Muscle layer of colon (tissue), 2 donors: ENCODE results near the gene KSR2.
"Not testable (repeated sequence)": the region's sequence is repeated elsewhere in the genome, so short reads cannot be mapped to it uniquely, and the experiment has no call there.

Source experiments
- H3K27ac ChIP-seq: one replicate; pipeline ENCODE4 v1.7.0; 2013; ENCODE audit warnings: low read depth, mild to moderate bottlenecking, low read length, moderate library complexity
- H3K27me3 ChIP-seq, 2 donors: one replicate each; pipeline ENCODE4 v1.7.0; 2013; ENCODE audit warnings: low read length in 2 of 2, mild to moderate bottlenecking in 2 of 2; ENCODE audit not compliant: insufficient read depth in 2 of 2, control insufficient read depth in 1 of 2
- H3K36me3 ChIP-seq: one replicate; pipeline ENCODE4 v1.7.0; 2013; ENCODE audit warnings: mild to moderate bottlenecking, low read length; ENCODE audit not compliant: insufficient read depth
- H3K4me1 ChIP-seq: one replicate; pipeline ENCODE4 v1.7.0; 2013; ENCODE audit warnings: mild to moderate bottlenecking, low read length; ENCODE audit not compliant: insufficient read depth
- H3K4me3 ChIP-seq, 2 donors: one replicate each; pipeline ENCODE4 v1.7.0; 2013; ENCODE audit warnings: low read length in 2 of 2, low read depth in 1 of 2, mild to moderate bottlenecking in 1 of 2, moderate library complexity in 1 of 2
- H3K9ac ChIP-seq: one replicate; pipeline ENCODE4 v1.7.0; 2013; ENCODE audit warnings: low read length
- H3K9me3 ChIP-seq: one replicate; pipeline ENCODE4 v1.7.0; 2013; ENCODE audit warnings: mild to moderate bottlenecking, low read length
- donor health status: abdominal sarcoma.
- donor health status: Adenocarcinoma of cecum.

KSR2 gene

DNA sequence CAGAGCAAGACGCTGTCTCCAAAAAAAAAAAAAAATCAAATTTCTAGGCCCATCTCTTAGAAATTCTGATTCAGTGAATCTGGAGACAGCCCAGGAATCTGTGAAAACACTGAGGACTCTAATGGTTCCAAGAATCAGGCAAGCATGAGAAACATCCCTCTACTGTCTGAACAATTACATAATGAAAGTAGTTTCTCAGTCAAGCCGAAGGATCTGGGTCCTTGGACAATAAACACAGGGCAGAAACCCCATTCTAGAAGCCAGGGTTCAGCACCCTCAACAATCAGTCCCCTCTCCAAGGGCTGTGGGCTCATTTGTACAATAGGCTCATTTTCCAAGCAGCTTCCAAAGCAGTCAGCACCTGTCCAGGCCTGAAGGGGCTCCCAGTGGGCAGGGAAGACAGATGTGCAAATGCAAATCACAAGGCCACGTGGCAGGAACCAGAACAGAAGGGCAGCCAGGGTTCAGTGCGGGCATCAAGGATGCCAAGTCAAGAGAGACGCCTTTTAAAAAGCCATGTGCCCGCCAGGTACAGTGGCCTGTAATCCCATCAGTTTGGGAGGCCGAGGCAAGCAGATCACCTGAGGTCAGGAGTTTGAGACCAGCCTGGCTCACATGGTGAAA lies 96.1 kb downstream of the KSR2 start:
- Histone ChIP-seq H3K36me3 (no peaks in the 10 kb centered on the region), H3K9ac (no peak overlapping the region), H3K9me3 (no peaks in the 10 kb centered on the region), H3K4me3 (no peak overlapping the region), H3K4me1 (no peaks in the 10 kb centered on the region), H3K27ac (no peak overlapping the region), H3K27me3 (peaks cover 0 to 14% of the 10 kb centered on the region in 2 donors)

DNA sequence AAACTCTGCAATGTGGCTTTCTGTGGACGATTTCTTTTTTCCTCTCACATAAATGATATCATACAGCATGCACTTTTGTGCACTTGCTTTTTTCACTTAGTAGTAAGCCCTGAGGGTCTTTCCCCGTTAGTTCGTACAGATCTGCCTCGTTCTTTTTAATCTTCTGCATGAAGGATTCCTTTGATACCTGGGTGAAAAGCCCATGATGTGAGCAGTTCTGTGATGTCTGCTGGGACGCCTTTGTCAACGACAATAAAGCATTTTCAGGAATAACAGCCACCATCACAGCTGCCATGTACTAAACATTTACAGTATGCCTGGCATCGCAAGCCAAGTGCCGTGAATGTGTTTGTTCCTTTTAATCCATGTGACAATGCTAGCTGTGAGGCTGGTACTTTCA lies 99.2 kb downstream of the KSR2 start:
- Histone ChIP-seq H3K9me3 (no peaks in the 10 kb centered on the region), H3K9ac (no peak overlapping the region), H3K27me3 (no peaks in the 10 kb centered on the region), H3K27ac (no peak overlapping the region), H3K4me1 (no peaks in the 10 kb centered on the region), H3K4me3 (no peak overlapping the region), H3K36me3 (no peaks in the 10 kb centered on the region)

DNA sequence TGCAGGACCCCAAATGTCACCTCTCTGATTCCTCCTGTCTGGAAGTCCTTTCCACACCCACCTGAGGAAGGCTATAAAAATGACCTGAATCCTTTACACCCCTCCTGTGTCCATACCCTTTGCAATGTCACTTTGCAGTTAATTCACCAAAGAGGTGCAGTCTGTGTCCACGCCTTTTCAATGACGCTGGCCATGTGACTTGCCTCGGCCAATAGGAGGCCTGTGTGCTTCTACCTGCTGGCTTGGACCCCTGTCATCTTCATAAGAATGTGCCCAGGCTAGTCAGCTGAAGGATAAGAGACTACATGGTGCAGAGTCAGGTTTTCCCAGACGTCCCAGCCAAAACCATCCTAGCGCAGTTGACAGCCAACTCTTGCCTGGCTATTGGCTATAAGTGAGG lies 101.4 kb downstream of the KSR2 start:
- Histone ChIP-seq H3K4me1 (no peaks in the 10 kb centered on the region), H3K9me3 (no peaks in the 10 kb centered on the region), H3K4me3 (no peak overlapping the region), H3K36me3 (no peaks in the 10 kb centered on the region), H3K27me3 (no peaks in the 10 kb centered on the region), H3K27ac (no peak overlapping the region), H3K9ac (no peak overlapping the region)

DNA sequence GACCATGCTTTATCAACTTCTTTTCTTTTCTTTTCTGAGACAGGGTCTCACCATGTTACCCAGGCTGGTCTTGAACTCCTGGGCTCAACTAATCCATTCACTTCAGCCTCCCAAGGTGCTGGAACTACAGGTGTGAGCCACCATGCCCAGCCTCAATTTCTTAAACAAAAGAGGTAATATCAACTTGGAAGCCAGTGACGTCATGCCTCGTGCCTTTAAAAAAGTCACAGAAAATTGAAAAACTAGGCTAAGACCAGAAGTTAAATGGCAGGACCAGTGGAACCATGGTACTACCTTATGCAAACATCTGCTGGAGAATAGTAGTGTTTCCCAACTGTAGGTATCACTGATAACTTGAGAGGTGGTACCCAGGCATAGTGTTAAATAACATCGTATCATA lies 103.3 kb downstream of the KSR2 start:
- Histone ChIP-seq H3K4me1 (no peaks in the 10 kb centered on the region), H3K4me3 (no peak overlapping the region), H3K27me3 (no peaks in the 10 kb centered on the region), H3K27ac (no peak overlapping the region), H3K9me3 (no peaks in the 10 kb centered on the region), H3K9ac (no peak overlapping the region), H3K36me3 (no peaks in the 10 kb centered on the region)

DNA sequence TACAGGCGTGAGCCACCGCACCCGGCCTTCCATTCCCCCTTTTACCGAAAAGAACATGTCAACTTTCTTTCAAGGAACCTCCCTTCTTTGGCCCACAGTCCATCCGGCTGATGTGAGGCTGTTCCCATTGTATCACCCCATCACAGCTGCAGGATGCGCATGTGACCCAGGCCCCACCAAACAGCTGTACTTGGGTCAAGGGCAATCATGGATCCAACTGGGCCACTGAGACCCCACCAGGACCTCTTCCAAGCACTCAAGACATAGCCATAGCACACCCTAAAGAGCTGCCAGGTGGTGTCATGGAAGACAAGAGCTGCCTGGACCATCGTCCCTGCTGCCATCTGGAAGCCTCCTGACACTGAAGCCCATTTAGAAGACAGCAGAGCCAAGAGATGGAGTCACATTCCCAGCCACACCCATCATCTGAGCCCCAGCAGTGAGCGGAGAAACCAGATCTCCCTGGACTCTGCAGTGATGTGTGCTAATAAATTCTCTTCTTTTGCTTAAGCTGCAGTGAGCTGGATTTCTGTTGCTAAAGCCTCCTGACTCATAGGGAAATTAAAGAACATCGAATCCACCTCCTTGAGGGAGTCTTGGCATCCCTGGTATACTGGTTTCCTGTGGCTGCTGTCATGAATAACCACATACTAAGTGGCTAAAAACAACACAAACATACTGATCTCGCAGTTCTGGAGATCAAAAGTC lies 105.6 kb downstream of the KSR2 start:
- no peaks in the 10 kb centered on the region for H3K9me3 ChIP-seq
- H3K27me3 ChIP-seq, result no peaks in the 10 kb centered on the region
- no peak overlapping the region for H3K4me3 ChIP-seq
- no peaks in the 10 kb centered on the region for H3K4me1 ChIP-seq
- H3K9ac ChIP-seq, result no peak overlapping the region
- no peak overlapping the region for H3K27ac ChIP-seq
- no peaks in the 10 kb centered on the region for H3K36me3 ChIP-seq

DNA sequence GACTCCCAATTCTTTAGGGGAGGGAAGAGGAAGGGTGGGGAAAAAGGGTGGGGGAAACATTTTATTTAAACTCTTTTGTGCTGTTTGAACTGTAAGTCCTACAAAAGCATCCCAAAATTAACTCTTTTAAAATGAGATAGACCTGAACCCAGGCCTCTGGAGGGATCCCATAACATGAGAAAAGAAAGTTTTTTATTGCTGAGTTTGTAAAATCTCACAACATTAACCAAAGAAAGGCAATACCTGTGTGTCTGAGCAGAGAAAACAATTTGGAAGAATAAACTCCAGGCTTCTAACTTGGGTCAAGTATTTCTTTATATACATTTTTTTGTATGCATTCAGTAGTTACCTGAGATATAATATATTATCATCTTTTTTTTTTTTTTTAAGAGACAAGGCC lies 107.1 kb downstream of the KSR2 start:
- H3K27me3 ChIP-seq, result no peaks in the 10 kb centered on the region
- no peak overlapping the region for H3K27ac ChIP-seq
- H3K36me3 ChIP-seq, result no peaks in the 10 kb centered on the region

DNA sequence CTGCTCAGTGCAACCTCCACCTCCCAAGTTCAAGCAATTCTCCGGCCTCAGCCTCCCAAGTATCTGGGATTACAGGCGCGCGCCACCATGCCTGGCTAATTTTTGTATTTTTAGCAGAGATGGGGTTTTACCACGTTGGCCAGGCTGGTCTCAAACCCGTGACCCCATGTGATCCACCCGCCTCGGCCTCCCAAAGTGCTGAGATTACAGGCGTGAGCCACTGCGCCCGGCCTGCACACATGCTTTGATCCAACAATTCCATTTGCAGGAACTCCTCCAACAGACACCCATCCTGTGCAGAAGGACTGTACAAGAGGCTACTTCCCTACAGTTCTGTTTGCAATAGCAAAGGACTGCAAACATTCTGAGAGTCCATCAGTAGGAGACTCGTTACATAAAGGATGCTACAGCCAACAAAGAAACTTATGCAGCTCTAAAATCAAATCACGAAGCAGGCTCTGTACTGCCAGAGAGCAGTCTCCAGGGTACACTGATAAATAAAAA lies 108.0 kb downstream of the KSR2 start:
- H3K4me3 ChIP-seq, H3K36me3 ChIP-seq, H3K9me3 ChIP-seq, H3K4me1 ChIP-seq, H3K9ac ChIP-seq, H3K27ac ChIP-seq, H3K27me3 ChIP-seq: not testable (repeated sequence)

More for the DNA sequence above, 107.1 kb downstream of the KSR2 start:
- Histone ChIP-seq H3K9me3 (no peaks in the 10 kb centered on the region), H3K4me1 (no peaks in the 10 kb centered on the region), H3K9ac (no peak overlapping the region), H3K4me3 (no peak overlapping the region)

DNA sequence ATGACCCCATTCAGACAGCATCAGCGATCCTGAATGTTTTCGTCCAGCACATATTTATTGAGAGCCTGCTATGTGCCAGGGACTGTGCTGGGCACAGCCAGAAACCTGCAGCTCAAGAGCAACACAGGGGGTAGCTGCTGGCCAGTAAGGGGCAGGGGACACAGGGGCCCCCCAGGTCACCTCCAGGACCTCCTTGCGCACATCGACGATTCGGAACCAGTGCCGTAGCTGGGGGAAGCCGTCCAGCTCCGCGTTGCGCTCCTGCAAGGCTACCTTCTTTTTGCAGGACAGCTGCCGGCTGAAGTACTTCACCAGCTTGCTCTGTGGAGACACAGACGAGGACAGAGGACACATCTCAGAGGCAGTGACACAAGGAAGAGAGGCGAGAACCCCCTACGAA lies 108.7 kb downstream of the KSR2 start:
- Histone ChIP-seq H3K27me3 (no peaks in the 10 kb centered on the region), H3K27ac (no peak overlapping the region), H3K4me3 (no peak overlapping the region), H3K4me1 (no peaks in the 10 kb centered on the region), H3K9ac (no peak overlapping the region), H3K9me3 (no peaks in the 10 kb centered on the region), H3K36me3 (no peaks in the 10 kb centered on the region)

DNA sequence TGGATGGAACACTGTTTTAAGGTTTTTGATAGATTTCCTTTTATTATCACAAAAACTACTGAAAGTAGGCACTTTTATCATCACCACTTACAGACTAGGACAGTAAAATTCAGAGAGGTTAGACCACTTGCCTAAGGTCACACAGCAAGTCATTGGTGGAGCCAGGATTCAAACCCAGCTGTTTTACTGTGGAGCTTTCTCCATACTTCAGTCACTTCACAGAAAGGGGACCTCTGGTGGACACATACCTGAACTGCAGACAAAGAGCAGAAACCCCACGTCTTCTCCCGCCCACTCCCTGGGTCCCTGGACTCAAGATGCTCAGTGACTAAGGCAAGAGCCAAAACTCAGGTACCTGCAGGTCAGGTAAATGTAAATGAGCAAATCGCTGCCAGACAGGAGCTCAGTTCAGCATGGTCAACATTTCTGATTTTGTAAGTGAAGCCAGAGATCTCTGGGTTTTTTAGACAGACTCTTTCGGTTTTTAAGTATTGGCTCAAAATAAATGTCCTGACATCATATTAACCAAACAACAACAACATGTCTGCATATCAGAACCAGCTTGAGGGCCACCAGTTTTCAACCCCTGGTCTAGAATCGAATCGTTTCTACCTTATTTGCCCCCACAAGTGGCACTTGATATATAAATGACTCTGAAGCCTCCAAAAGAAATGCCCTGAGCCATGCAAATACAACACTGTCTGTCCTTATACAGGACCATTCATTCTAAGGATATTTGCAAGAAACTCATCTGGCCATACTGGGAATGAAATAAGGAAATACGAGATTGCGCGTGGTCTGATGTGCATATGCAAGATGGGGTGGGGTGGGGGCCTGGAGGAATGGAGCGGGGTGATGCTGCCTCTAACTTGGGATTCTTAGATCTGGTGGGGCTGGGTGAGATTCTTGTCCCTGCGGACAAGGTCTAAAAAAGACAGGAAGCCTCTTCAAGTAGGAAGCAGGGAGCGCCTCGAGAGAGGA lies 110.9 kb downstream of the KSR2 start:
- H3K27me3 ChIP-seq, result no peaks in the 10 kb centered on the region
- no peaks in the 10 kb centered on the region for H3K9me3 ChIP-seq
- H3K27ac ChIP-seq, result no peak overlapping the region
- H3K36me3 ChIP-seq, result no peaks in the 10 kb centered on the region
- H3K9ac ChIP-seq, result no peak overlapping the region
- no peak overlapping the region for H3K4me3 ChIP-seq
- H3K4me1 ChIP-seq, result no peaks in the 10 kb centered on the region

DNA sequence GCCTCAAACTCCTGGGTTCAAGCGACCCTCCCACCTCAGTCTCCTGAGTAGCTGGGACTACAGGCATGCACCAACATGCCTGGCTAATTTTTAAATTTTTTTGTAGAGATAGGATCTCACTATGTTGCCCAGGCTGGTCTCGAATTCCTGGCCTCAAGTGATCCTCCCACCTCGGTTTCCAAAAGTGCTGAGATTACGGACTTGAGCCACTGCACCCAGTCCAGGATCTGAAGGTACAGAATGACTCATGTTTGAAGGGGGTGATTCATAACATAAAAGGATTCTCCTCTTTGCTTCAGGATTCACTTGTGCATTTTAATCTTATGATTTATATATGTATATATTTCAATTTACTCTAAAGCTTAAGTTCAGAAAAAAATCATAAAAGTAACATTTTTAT lies 111.7 kb downstream of the KSR2 start:
- not testable (repeated sequence) for H3K27me3 ChIP-seq

DNA sequence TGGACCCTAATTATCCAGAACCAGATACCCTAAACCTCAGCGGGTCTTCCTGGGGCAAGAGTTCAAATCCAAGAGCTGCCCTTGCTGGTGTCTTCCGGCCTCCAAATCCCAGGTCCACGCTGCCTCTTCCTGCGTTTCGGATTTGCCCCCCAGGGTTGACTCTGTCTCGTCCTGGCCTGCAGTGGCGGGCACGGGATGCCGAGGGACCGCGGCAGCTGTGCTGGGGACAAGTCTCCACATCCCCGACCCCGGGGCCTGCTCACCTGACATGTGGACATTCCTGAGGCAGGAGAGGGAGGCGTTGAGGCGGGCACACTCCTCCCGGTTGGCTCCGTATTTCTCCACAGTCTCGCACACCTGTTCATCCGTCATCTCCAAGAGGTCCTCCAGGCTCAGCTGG lies 113.6 kb downstream of the KSR2 start:
- Histone ChIP-seq H3K4me1 (no peaks in the 10 kb centered on the region), H3K9ac (no peak overlapping the region), H3K27ac (no peak overlapping the region), H3K27me3 (no peaks in the 10 kb centered on the region), H3K36me3 (no peaks in the 10 kb centered on the region), H3K9me3 (no peaks in the 10 kb centered on the region), H3K4me3 (no peak overlapping the region)

More for the DNA sequence above, 111.7 kb downstream of the KSR2 start:
- not testable (repeated sequence) for H3K4me1 ChIP-seq, H3K9me3 ChIP-seq, H3K4me3 ChIP-seq, H3K9ac ChIP-seq, H3K36me3 ChIP-seq, H3K27ac ChIP-seq
